IPS DF 19.7 (cell line): ENCODE data around the gene WDFY2.
A peak's percentile ranks its signal among the peaks of the same experiment; 100 is the strongest.
"Not testable (repeated sequence)": the region's sequence is repeated elsewhere in the genome, so short reads cannot be mapped to it uniquely, and the experiment has no call there.

ENCODE experiments used
- DNase-seq: peaks from one replicate; pipeline ENCODE4 v3.0.0-alpha.2; 2013; ENCODE audit warnings: low read depth, low spot score

Gene WDFY2

DNA sequence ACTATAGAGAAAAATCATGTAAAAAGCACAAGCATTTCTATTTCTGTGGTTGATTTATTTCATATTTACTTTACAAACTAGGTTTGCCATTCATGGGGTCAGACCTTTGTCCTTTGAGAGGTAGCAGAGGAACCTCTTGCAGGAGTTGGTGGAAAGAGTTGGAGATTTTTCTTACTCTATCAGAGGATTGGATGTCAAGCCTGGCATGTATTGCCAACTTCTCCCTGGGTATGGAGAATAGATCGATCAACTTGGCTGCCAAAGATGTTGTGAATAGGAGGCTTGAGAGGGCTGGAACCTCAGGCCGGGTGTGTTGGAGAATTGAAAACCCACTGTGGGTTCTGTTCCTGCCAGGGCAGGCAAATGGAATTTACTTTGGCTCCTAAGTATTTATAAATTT, 81.2 kb downstream of the WDFY2 start:
- DNase-seq: no peak

DNA sequence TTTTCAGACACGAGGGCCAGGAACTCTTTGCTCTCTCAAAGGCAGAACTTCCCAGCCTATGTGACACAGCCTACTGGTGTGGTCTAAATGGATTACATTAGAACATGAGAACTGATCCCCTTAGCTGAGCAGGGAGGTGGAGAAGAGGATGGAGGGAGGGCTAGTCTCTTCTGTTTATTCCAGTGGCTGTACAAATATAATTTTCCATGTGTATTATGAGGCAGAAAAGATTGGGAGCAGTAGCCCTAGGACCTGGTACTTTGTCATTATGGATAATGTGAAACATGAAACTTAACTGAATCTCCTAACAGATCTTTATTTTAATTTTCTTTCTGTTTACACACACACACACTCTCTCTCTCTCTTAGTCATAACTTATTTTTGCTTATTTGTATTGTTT, 82.1 kb downstream of the WDFY2 start:
- no peak for DNase-seq

DNA sequence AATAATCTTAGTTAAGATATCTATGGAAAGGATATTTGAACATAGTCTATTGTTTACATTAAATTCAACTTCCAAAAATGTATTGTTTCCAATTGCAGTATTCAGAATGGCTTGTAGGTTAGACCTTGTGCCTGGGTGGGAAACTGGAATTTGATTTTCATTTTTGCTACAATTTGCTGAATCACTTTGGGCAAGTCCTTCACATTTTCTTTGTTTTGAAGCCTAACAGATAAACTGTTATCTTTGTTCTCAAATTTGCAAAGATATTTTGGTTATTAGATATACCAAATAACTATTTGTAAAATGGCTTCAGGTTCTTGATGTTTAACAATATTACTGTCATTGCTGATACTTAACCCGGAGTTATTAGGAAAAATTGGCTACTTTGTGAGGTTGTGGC, 82.6 kb downstream of the WDFY2 start:
- DNase-seq: no peak

DNA sequence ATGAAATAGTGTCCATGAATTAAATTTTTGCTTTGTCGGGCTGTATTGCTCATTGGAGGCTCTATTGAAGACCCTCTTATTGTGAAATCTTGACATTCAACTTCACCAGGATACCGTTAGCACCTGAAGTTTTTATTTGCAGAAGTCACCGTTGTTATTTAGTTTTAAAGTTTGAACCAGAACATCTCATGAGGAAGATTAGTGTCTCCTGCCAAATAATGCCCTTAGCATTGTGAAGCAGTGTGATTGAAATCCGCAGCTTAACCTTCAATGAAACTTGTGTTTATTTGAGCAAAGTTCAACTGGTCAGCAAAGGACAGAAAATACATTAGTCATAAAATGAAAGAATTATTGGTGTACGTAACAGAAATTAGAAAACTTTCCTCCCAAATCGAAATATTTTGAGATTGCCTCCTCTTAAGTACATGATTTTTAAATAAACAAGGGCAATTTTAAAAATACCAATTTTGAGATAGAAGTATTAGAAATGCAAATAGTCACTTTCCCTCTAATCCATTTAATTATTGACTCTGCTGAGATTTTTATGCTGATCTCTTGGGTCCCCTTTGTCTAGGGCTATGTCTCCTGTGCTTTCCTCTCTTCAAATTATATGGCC, 84.4 kb downstream of the WDFY2 start:
- DNase-seq: no peak

DNA sequence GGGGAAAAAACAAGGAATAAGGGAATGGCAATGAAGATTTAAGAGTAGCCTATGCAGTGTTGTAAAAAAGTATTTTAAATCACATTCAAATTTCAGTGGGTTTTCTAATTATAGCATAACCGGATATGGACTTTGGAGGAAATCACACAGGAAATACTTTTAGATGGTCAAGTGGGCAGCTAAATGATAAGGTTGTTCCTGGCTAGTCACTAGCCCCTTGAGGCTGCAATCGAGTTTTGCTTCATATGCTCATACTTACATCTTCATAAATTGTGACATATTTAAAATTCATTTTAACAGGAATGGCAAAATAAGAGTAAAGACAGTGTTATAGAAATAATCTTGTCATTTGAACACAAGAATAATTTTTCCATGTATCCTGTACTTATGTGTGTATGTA, 88.9 kb downstream of the WDFY2 start:
- no peak for DNase-seq

DNA sequence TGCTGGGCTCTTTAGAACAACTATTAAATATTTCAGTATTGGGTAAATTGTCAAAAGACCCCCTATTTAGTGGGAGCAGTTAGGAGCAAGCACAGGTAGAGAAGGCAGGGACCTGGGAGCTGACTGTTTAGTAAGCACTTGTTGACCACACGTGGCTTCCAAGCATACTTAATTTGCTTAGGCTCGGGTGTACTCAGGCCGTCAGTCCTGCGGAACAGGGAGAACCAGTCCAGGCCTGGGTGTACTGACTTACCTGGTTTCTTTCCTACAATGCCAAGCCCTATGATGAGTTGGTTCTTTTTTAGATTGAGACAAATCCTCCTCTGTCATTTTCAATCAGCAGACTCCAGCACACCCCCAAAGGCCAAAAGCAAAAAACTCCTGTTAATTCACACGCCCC, 90.0 kb downstream of the WDFY2 start:
- DNase-seq: peak; percentile 35

DNA sequence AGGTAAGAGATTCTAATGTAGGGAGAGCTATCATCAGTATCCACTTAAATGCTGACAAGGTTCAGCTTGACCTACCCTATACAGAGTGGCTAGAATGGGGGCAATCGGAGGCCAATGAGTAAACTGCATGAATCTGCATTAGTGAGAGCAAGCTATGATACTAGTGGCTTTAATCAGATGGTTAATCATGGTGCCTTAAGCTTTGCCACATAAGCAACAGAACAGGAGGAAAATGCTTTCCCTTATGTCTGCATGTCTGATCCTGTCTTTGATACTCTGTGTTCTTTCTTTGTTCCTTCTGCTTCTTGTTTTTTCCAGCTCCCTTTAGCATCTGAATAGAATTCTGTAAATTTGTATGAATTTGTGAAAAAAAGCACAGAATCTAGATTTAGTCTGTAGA, 91.1 kb downstream of the WDFY2 start:
- DNase-seq: no peak

DNA sequence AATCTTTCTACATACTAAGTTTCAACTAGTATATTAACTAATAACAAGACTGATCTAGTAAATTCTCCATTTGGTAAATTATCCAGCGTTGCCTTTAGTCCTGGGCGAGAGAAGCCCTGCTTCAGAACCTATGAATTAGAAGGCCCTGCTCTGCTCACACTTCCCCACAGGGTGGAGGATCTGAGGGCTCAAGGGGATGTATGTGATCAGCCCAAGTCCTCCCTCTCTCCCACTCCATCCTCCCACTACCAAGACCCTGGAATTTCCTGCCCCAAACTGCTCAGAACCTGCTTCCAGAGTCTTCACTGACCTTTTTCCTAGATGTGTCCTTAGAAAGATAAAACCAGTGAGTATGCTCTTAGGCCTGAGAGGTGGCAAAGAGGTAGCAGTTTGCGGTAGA, 91.6 kb downstream of the WDFY2 start:
- no peak for DNase-seq

DNA sequence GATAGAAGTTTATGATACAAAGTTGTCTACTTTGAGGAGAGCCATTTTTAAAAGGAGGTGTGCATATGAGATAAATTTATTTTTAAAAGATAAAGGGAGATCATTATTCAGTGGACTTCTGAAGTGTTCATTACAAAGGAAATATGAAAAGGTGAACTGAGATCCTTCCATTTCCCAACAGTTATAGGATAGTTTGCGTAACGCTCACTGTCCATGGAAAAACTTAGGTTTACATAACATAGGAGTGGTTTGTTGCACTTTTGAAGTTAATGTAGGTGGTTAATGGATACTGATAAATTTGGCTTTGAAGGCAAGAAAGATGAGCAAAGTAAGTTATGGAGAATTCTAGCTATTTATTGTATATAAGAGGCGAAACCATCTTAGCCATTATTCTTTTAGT, 92.5 kb downstream of the WDFY2 start:
- DNase-seq: no peak

DNA sequence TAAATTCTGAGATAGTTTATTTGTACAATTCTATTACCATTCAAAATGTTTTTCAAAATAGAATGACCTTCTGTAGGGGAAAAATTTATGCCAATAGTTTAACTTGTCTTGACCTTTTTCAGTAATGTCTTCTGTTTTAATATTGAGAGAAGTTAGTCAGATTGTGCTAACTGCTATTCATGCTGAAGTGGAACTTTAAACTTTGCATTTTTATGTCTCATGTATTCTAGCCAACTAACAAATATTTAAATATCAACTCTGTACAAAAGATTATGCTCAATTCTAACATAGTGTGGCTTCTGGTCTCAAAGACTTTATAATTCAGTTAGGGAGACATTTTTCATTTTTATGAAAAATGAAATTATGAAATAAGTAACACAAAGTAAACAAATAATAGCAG, 94.2 kb downstream of the WDFY2 start:
- DNase-seq: no peak

DNA sequence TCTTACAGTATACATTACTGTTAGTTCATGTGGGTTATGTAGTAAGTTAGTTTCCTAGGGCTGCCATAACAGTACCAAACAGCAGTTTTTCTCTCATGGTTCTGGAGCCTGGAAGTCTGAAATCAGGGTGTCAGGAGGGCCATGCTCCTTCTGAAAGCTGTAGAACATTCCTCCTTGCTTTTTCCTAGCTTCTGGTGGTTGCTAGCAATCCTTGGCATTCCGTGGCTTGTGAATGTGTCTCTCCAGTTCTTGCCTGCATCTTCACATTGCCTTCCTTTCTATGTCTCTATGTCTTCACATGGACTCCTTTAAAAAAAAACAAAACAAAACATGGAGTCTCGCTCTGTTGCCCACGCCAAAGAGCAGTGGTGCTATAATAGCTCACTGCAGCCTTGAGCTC, 95.4 kb downstream of the WDFY2 start:
- DNase-seq: no peak

DNA sequence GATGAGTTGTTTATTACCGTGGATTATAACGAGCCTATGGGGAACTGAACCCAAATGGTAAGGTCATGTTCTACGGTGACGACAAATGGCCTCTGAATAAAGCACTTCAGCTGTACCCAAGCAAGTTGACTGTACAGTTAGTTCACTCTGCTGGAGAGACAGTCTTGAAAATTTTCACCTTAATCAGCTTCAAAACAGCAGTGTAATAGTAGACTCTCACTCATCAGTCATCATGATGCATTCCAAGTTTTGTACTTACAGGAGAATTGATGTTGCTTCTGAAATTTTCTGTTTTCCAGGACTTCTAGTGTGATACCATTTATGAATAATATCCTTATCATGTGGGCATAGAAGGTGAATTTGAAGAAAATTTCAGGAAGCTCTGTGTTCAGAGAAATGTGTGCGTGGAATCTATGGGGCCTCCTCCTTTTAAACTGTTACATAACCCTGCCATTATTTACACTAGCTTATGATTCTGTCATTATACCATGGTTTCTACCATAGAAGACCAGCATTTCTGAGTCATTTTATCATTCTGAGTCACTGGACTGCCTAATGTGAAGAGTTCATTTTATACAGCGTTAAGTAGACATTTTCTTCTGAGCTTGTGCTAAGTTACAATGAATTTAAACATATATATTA, 96.9 kb downstream of the WDFY2 start:
- DNase-seq: no peak

DNA sequence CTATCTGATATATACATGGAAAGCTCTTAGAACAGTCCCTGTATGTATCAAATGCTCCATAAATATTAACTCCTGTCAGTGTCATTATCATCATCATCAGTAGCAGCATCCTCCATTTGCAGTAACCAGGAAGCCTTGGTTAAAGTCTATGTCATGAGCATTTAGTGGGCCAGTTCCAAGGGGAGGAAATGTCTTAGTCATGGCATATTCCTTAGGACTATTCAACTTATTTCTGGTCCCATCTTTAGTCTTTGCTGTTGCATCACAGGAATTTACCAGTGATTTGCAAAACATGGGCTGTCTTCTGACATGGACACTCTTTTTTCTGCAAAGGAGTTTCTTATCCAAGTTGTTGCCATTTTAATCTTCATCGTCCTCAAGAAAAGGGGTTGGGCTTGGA, 98.4 kb downstream of the WDFY2 start:
- no peak for DNase-seq

DNA sequence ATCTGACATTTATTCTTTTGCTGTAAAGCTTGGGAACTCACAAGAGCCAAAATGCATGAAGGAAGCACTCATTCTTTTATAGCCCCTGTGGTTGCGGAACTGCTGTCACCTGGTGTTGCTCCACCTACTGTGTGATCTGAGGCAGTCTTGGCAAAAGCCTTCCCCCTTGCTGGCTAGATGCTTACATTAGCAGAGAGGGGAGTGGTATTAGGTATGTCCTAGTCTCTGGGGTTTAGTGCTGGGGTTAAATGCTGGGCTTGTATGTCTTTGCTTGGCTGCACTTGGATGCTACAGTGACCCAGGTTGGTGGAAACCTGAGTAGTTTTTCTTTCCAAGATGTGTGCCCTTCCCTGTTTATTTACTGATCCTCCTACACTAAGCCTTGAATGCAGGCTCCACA, 99.3 kb downstream of the WDFY2 start:
- no peak for DNase-seq

DNA sequence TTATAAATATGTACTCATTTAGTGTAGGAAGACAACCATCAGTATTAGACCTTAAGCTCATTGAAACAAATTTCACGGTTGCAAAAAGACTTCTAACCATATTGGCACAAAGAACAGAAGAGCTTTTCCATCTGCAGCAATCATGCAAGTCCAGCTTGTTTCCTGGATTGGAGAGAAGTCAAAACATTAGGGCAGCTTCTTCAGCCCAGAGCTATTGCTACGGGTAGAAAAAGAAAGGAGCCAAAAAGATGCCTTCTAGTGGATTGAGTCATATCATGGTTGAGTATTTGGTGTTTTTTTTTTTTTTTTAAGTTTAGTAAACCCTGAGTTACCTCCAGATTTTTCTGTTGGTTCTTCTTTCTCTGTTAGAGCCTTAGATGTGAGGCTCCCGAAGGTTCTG, 99.8 kb downstream of the WDFY2 start:
- DNase-seq: no peak

DNA sequence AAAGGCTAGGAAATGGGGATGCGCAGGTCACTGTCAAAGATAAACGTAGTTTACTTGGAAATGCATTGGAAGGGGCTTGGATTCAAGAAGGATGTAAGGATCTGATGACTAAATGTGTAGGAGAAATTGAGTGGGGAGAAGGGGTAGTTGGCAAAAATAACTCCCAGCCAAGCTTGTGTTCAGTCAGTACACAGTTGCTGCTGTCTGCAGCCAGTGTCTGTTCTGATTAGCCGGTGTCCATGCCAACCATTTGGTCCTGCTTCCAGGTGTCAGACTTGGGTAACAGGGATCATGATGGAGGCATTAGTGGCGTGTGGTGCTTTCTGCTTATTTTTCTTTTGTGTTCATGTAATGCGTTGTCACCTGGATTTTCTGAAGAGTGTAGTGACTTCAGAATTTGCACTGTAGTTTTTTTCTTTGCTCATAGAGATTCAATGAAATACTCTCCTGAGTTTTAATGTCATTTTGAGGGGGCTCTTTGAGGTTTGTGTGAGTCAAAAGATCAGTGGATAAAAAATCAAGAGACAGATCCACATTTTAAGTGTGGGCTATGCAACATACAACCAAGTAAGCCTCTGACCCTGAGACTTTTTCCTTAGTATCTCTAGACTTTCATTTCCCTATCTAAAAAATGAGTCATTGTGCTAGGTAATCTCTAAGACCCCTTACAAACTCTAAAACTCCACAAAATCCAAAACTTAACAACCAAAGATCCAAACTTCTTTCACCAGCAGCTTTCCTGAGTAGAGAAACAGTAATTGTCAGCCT, 103.9 kb downstream of the WDFY2 start:
- DNase-seq: no peak

DNA sequence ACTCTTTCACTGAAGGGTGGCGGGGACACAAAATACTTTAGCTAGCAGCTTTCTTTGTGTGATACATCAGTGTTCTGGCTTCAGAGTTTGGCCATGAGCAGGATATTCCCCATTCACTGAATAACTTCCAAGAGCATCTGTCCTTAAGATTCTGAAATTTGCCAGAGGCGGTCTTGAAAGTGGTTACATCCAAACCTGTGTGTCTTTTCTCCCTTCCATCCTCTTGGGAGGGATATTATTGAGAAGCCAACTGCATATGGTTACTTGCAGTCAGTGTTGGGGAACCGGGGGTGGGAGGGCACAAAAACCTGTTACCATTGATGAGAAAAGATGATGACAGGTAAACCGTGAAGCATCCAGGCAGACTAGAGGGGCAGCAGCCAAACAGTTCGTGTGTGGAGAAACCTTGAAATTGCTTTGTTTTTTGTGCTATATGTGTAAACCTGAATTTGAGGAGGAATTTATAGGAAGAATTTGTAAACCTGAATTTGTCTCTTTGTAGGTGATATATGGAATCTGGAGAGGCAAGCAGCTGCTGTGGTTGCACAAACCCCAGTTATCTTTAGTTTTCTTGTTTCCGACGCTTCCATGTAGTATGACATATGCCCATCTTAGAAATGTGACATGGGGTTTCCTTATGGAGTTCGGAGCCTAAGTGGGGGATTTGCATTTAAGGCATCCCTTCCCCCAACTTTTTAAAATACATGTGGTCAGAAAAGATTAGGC, 104.8 kb downstream of the WDFY2 start:
- no peak for DNase-seq

DNA sequence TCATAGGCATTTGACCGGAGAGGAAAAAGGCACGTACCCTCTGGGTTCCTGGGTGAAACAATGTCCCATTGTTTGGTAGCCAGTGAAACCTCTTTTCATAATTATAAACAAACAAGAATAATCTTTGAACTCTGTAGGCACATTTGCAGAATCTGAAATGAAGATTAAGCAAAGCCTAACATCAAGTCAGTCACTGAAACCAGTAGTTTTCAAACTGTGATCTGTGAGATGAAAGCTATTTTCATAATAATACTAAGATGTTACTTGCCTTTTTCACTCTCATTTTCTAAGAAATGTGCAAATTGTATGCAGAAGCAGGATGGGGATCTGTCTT, 105.4 kb downstream of the WDFY2 start:
- no peak for DNase-seq

DNA sequence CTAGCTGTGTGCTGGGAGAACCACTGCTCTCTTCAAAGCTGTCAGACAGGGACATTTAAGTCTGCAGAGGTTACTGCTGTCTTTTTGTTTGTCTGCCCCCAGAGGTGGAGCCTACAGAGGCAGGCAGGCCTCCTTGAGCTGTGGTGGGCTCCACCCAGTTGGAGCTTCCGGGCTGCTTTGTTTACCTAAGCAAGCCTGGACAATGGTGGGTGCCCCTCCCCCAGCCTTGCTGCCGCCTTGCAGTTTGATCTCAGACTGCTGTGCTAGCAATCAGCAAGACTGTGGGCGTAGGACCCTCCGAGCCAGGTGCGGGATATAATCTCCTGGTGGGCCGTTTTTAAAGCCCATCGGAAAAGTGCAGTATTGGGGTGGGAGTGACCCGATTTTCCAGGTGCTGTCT, 111.4 kb downstream of the WDFY2 start:
- not testable (repeated sequence) for DNase-seq

DNA sequence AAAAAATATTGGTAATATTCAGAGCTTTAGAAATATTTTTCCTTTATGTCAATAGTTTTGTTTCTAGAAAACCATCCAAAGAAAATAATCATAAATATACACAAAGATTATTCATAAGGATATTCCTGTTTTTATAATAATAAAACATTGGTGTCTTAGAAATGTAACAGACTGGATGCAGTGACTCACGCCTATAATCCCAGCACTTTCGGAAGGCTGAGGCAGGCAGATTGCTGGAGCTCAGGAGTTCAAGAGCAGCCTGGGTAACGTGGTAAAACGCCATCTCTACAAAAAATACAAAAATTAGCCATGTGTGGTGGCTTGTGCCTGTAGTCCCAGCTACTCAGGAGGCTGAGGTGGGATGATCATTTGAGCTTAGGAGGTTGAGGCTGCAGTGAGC, 112.9 kb downstream of the WDFY2 start:
- DNase-seq: no peak

DNA sequence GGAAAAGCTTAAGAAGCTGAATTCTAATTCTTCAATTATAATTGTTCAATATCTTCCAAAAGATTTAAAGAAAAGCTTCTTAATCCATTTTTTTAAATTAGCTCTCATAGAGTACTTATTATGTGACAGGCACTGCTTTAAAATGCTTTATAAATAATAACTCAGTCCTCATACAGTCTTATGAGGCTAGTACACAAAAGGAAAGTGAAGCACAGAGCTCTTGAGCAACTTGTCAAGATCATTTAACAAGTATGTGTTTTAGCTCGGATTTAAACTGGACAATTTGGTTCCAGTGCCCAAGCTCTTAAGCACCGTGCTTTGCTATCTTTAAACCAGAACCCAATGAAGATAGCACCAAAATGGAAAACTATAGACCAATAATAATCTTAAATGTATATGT, 113.6 kb downstream of the WDFY2 start:
- no peak for DNase-seq

DNA sequence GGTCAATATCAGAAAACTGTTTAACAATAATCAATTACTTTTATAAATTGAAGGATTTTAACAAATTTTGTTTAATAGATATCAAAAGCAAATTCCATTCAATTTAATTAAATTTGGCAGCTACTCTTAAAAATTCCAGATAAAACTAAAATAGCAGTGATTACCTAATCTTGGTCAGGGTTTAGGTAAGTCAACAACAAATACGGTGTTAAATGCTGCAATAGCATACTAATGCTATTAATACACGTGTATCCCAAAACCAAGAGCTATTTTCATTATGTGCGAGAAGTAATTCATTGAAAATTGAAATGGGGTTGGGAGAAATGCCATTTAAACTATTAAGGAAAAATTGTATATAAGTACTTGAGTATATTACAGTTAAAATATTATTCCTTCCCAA, 114.1 kb downstream of the WDFY2 start:
- no peak for DNase-seq
